Measurements from ENCODE around the gene IFIT2.
"Not testable (repeated sequence)": the region's sequence is repeated elsewhere in the genome, so short reads cannot be mapped to it uniquely, and the experiment has no call there.

The IFIT2 gene

DNA sequence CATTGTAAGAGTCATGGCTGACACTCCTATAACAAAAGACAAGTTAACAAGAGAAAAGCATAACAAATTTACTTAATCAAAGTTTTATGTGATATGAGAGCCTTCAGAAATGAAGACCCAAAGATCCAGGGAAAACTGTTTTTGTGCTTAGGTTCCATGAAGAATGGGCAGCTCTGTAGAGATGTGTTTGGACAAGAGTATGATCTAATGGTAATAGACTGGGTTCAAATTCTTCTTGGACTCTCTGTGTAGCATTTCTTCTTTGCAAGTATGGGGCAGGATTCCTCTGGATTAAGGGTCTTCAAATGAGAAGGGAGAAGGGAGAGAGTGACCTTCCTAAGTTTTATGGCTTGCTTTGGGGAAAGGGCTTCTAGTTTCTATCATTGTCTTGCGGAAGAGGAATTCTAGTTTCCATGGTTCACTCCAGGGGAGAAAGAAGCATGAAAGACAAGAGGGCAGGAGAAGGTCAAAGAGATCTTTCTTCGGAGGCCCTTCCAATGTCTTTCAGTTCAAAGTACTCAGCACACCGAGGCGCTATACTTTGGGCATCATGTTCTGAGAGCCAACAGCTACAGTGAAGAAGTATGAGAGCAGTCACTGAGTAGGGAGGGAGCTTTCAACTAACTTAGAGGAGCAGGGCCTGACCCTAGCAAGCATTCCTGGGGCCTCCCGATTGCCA, 41.4 kb downstream of the IFIT2 start:
- DNase-seq: no peak

DNA sequence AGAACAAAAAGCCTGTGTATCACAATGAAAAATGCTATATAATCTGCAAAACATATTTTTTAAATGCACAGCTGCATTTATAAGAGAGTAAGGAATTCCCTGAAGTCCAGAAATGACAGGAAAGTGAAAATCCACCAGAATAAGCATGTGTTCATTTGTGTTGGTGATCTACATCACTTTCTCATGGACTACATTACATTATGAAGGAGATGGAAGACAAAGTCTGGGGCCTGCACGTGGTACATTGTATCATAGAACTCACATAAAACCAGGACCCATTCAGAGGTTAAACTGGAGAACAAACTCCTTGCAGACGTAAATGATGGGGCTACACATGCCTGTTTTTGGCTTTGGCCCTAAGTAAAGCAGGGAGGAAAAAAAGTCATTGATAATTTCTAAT, 42.3 kb downstream of the IFIT2 start:
- DNase-seq: no peak

DNA sequence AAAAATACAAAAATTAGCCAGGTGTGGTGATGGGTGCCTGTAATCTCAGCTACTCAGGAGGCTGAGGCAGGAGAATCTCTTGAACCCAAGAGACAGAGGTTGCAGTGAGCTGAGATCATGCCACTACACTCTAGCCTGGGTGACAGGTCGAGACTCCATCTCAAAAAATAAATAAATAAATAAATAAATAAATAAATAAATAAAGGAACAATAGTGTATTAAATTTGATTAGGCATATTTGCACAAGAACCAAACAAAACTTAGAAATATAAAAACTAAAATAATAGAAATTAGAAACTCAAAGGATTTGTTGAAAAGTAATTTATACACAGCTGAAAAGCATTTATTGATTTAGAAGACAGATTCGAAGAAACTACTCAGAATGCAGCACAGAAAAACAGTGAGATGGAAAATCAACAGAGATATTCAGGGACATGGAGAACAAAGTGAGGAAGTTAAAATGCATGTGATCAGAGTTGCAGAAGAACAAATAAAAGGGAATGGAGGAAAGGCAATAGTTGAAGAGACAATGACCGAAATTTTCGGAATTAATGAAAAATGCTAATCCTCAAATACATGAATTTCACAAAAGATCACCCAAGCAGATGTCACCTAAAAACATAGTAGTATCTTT, 43.6 kb downstream of the IFIT2 start:
- DNase-seq: no peak

DNA sequence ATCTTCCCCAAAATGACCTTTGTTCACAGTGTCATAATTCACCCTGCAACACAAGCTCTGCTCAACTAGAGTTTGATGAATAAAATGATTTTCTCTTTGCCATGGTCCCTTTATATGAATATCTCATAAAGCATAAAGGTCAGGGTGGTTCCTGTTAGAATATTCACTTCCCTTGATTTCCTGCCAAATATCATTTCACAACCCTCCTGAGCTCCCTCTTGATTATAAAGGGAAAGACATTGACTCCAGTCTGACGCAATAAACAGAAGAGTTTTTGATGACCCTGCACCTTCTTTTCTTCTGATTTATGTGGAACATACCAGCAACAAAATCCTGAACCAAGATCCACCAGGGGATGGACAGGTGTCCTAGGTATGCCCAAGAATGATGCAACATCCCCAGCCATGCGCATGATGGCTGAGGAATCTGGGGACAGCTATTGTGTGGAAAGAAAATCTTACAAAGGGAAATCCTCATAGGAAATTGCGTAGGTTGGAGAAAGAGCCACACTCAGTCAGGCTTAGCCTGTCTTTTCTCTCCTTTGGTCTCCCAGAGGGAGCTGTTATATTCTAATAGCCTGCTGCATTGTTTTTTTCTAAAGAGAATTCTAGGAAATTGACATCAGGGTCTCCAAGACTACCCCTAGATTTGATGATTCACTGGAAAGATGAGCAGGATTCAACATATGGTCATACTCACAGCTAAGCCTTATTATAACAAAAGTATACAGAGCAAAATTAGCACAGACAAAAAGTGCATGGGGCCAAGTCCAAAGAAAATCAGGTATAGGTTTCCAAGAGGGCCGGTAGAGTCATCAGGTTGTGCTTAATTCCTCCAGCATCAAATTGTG, 44.8 kb downstream of the IFIT2 start:
- DNase-seq: no peak

DNA sequence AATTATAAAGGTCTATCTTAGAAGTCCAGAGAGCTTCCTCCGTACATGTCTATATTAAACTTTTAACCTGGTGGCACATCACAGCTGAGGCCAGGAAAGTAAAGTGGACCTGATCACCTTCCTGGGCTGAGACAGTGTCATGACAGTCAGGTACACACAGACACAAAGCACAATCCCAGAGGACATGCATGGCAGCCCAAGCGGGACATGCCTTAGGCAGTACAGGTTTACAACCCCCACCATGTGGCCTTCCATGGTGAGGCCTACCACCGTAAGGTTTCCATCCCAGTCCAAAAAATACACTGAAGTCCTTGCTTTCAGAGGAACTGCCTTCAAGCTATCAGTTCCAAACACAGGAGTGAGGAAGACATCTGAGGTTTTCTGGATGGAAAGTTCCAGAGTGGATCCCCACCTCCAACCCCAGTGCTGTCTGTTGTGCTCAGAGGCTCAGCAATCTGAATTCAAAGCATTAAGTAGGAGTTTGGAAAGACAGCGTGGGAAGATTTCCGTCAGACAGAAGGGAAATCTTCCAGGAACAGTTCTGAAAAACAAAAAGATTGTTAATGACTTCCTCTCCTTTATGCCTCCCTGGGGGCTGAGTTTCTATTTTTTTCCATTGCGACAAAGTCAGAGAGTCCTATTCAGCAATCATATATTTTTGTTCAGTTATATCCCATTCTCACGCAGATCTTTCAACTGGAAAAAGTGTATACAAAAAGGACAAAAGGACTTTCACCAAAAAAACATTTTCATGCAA, 46.0 kb downstream of the IFIT2 start:
- DNase-seq: no peak

DNA sequence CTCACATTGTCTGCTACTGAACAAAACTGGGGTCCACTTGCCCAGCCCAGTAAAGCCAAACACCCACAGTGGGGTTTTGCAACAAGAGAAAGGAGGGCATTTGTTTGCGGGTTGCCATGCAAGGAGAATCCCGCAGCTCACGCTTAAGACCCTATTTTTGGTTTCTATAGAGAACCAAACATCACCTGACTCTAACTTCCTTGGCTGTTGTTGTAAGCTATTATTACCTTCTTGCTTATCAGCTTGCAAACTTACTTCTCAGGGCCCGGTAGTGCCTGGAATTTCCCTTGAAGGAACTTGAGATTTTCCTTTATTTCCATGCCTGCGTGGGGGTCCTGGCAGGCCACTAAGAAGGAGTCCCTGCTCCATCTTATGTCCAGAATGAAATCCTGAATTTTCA, 46.6 kb downstream of the IFIT2 start:
- DNase-seq: no peak

DNA sequence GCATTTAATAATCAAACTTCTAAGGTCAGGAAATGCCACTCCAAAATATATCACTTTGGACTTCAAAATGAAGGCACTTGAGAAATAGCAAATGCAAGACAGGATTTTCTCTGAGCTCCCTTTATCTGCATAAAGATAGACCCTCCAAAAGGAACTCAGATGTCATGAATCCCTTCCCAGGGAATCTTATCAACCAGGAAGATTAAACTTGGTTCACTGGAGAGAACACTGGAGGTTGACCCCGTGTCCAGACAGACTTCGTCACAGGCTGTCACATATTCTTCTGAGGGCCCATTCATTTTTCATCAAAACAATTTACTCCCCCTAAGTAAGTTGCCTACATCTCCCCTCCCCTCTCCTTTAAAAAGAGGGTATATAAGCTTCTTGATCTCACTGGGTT, 47.1 kb downstream of the IFIT2 start:
- DNase-seq: no peak

DNA sequence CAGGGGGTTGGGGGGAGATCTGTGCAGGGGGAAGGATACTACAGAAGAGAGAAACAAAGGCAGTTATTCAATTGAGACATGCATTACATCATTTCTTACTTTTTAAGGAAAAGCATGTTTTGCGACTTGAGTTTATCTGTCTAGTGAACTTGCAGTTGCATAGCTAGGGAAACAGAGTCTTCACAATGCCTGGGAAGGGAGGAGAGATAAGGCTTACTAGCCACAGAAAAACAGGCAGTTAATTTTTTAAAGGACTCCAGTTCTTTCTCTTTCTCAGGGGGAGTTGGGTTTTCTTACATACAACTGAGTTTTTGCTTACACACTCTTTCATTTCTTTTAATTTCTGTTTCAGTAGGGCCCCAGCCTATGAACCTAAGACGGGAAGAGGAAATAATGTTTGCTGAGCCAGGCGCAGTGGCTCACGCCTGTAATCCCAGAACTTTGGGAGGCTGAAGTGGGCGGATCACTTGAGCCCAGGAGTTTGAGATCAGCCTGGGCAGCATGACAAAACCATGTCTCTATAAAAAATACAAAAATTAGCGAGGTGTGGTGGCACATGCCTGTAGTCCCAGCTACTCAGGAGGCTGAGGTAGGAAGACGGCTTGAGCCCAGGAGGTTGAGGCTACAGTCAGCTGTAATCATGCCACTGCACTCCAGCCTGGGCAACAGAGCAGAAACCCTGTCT, 48.9 kb downstream of the IFIT2 start:
- DNase-seq: not testable (repeated sequence)

DNA sequence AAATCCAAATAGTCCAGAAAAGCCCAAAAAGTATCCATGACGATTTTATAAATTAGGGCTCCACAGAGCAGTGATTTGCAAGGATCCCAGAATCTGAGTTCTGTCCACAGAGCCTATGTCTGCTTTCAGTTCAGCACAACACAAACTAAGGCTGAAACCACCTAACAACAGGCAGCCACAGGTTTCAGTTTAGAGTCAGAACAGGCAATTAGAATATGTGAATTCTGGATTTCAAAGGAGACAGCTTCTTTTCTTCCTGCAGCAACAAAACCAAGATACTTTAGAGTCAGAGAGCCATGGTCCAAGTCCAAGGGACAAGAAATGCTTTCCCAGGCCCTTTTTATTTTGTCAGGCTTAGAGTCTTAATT, 49.5 kb downstream of the IFIT2 start:
- no peak for DNase-seq

DNA sequence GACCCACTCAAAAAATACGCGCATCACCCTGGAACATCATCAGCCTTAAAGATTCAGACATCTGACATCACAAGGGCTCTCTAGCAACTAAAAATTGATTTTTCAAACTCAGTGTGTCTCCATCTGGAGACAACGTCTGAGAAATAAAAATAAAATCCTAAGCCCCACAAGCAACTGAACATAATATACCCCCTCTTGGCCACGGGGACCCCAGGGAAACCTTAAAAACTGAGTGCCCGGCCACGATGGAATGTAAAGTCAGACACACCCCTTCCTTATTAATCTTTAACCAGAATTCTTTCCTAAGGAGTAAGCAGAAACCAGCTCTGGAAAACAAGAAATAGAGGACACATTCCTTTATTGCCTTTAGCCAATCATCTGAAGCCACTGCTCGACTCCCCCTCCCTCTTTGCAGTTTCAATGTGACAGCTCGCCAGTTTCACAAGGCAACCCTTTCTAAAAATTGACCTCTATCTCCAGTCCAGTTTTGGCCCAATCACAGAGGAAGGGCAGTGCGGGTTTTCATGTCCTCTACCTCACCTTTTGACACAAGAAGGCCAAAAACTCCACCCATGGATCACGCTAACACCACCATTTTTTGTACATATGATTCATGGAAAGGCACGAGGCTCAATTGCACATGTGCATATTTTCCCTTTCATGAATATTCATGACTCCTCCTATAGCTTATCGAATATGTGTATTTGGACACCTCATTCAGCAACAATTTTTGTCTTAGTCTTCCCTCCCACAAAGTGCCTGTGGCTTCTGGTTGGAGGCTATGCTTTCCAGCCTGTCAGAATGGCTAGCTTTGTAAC, 50.1 kb downstream of the IFIT2 start:
- DNase-seq: no peak

DNA sequence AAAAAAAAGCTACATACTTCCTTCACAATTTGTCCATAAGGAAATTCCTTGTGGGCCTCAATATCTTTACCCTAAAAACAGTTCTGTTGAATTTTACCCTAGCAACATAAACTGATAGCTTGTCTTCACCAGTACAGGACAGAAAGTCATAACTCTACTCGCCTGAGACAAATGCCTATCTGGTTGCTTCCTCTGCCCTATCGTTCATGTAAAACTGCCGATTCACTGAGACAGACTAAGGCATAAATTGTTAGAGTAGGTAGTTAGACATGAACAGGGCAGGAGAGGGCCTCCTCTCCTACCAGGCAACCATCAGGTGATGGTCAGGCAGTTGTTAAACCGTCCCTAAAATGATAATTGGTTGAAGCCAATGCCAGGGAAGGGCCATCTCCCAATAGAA, 51.0 kb downstream of the IFIT2 start:
- DNase-seq: no peak

DNA sequence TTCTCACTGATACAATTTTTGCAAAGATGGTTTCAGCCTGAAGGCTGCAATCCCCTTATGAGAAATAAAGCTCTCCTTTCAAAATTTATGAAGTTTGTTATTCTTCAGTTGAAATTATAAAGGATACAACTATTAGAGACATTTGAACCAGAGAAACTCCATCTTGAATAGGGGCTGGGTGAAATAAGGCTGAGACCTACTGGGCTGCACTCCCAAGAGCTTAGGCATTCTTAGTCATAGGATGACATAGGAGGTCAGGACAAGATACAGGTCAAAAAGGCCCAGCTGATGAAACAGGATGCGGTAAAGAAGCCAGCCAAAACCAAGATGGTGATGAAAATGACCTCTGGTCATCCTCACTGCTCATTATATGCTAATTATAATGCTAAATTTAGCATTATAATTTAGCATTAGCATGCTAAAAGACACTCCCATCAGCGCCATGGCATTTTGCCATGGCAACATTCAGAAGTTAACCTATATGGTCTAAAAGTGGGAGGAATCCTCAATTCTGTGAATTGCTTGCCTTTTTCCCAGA, 53.6 kb downstream of the IFIT2 start:
- DNase-seq: no peak

DNA sequence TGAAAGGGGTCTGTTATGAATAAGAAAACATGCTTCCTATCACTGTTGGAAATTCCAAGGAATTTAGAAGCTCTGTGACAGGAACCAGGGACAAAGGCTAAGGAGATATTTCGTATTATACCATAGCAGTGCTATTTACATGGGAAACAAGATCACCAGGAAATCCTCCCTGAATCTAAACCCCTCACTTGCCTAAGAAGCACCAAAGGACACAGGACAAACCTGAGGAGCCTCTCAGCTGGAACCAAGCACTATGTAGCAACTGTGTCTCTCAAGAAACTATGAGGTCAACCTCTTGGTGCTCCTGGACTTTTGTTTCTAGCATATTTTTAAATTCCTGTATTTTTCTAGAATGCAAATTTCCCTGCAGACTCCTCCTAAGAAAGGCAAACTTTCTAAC, 55.2 kb downstream of the IFIT2 start:
- no peak for DNase-seq

DNA sequence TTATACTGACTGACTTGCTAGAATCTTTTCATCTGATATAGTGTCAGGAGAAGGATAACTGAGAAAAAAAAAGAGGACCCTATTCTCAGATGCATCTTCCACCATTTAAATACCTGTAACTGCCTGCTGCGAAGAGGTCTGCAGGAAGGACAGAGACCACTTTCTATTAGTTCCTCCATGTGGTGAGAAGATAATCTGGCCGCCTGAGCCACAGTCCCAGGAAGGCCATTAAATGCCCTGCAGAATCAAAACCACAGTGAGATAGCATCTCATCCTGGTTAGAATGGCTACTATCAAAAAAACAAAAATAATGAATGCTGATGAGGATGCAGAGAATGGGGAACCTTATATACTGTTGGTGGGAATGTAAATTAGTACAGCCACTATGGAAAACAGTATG, 56.1 kb downstream of the IFIT2 start:
- DNase-seq: no peak
